K562 (cell line): ENCODE measurements around the gene ACTR1B. TPM values are rescaled to one million over a fixed set of nuclear protein-coding genes. Genes with fewer than 3 reads are reported as not detected.

Experiments used
- CREB3L1 ChIP-seq: fragments of 450-650 bp; IDR thresholded peaks from 2 replicates; pipeline ENCODE4 v1.6.1; 2014; ENCODE audit warnings: low read depth, mild to moderate bottlenecking, moderate library complexity, borderline replicate concordance
- FOXA1 ChIP-seq: fragments of 450-650 bp; IDR thresholded peaks from 2 replicates; pipeline ENCODE4 v1.6.1; 2016; ENCODE audit warnings: mild to moderate bottlenecking, borderline replicate concordance
- HBP1 ChIP-seq: fragments of 450-650 bp; formaldehyde crosslinking; IDR thresholded peaks from 2 replicates; pipeline ENCODE4 v1.4.0; 2022; ENCODE audit warnings: missing genetic modification characterization
- YY1 ChIP-seq, 3 experiments: IDR thresholded peaks; 2 replicates each; pipeline ENCODE4 v1.6.1; 2011; ENCODE audit warnings: low read length in 2 of 3, mild to moderate bottlenecking in 2 of 3, moderate library complexity in 2 of 3, borderline replicate concordance in 1 of 3, control low read depth in 1 of 3, low read depth in 1 of 3; ENCODE audit not compliant: insufficient read depth in 3 of 3, insufficient replicate concordance in 2 of 3, control insufficient read depth in 1 of 3, insufficient read length in 1 of 3; ENCODE audit errors: extremely low read depth in 1 of 3
- polyA plus RNA-seq, 8 experiments: library from polyadenylated mRNA; depleted of rRNA in 4 of 8; stranded (reverse) in 5 of 8; unstranded in 3 of 8; fragments of >200 nt; fragmentation: Nextera tagmentation in 2 of 8; fragmentation: Illumina TruSeq in 1 of 8; extraction: Ambion mirVana in 2 of 8; extraction: Trizol in 1 of 8; gene quantifications; 2 replicates each; pipeline versions ENCODE4 v1.2.1 to v1.2.3, GENCODE V29; 2011 to 2014; ENCODE audit warnings: inconsistent platforms in 1 of 8, missing spikeins in 1 of 8
- total RNA-seq, 7 experiments: library from RNA; depleted of rRNA in 6 of 7; stranded (reverse); fragments of >200 nt in 6 of 7; fragmentation: Illumina TruSeq in 2 of 7; extraction: Trizol in 2 of 7; gene quantifications; 2 replicates each; pipeline versions ENCODE4 v1.2.1 to v1.2.3, GENCODE V29; 2011 to 2021; ENCODE audit warnings: low replicate concordance in 1 of 7

Gene ACTR1B
- total and polyA plus RNA-seq, 9 of the 15 experiments (the other 6 are each of a cell fraction or from before 2014, with no cell fraction given): 0.49 to 42.3 (median 22.5) TPM

- TF ChIP-seq CREB3L1 (no peak), YY1 (IDR thresholded peaks at IDR 0.05; ENCODE audit: borderline replicate concordance in 1 of 3, control insufficient read depth in 1 of 3, extremely low read depth in 1 of 3, insufficient read depth in 3 of 3, insufficient read length in 1 of 3, insufficient replicate concordance in 2 of 3, low read depth in 1 of 3, low read length in 2 of 3) (peak in 2 of 3 experiments; percentile 42 to 44), HBP1 (CRISPR knock-in tag) (0 out of 2 replicates have a peak, but pooled peaks have one; percentile 11), FOXA1 (no peak)
- TF ChIP-seq, all 486 proteins: peak for 127
These were observed at the start of gene ACTR1B (continued) for GRCh38 chr2:97663962-97664635.
